ENCODE measurements around the gene IFITM1. TPM values are rescaled to one million over a fixed set of nuclear protein-coding genes. Genes with fewer than 3 reads are reported as not detected.
"Not testable (repeated sequence)": the region's sequence is repeated elsewhere in the genome, so short reads cannot be mapped to it uniquely, and the experiment has no call there.

Gene IFITM1
- total RNA-seq, 1 donor from 2014 or later = 21.2 TPM

DNA sequence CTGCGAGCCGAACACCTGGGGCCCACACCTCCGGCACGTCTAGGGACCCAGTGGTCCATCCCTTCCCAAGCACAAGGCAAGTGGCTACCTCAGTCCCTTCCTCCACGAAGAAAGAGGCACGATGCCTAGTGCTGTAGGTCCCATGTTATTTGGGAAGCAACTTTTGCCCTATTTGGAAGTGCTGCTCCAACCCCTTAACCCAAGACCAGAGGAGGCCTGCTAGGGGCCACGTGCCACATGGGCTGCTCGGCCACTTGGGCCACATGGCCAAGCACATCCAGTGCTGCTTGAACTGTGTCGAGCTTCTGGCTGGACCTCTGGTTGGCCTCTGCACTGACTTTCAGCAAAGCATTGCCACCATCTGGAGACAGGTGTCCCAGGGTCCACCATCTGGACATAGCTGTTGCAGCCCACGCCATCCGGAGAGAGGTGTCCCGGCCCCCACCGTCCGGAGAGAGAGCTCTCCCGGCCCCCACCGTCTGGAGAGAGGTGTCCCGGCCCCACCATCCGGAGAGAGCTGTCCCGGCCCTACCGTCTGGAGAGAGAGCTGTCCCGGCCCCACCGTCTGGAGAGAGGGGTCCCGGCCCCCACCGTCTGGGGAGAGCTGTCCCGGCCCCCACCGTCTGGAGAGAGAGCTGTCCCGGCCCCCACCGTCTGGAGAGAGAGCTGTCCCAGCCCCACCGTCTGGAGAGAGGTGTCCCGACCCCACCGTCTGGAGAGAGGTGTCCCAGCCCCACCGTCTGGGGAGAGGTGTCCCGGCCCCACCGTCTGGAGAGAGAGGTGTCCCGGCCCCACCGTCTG is 49.0 kb downstream of the IFITM1 start:
- TF ChIP-seq, protein P1, sequence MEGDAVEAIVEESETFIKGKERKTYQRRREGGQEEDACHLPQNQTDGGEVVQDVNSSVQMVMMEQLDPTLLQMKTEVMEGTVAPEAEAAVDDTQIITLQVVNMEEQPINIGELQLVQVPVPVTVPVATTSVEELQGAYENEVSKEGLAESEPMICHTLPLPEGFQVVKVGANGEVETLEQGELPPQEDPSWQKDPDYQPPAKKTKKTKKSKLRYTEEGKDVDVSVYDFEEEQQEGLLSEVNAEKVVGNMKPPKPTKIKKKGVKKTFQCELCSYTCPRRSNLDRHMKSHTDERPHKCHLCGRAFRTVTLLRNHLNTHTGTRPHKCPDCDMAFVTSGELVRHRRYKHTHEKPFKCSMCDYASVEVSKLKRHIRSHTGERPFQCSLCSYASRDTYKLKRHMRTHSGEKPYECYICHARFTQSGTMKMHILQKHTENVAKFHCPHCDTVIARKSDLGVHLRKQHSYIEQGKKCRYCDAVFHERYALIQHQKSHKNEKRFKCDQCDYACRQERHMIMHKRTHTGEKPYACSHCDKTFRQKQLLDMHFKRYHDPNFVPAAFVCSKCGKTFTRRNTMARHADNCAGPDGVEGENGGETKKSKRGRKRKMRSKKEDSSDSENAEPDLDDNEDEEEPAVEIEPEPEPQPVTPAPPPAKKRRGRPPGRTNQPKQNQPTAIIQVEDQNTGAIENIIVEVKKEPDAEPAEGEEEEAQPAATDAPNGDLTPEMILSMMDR (IDR thresholded peaks at IDR 0.05) = no peak
- ChIA-PET CTCF (interaction anchor here (1.3 to 1.5 kb wide), 2 partner anchors 112 to 166 kb away, joined by 3 to 5 read pairs; a partner anchor contains a TSS), POLR2A (interaction anchor here (0.6 to 1.2 kb wide), 2 partner anchors 44 to 86 kb away, joined by 3 to 6 read pairs; no protein-coding TSS in a partner anchor)
- intact Hi-C loops (cut with micrococcal nuclease) = no loop called here
- Mint-ChIP-seq H3K27ac (no peak overlapping the region), H3K9me3 (no peaks in the 10 kb centered on the region), H3K36me3 (ENCODE audit: low read depth) (no peaks in the 10 kb centered on the region), H3K27me3 (peaks cover 16% of the 10 kb centered on the region), H3K4me3 (no peak overlapping the region), H3K4me1 (peaks cover under 1% of the 10 kb centered on the region)
- ATAC-seq (ENCODE audit: low read depth) = no peak
- no peak for DNase-seq

DNA sequence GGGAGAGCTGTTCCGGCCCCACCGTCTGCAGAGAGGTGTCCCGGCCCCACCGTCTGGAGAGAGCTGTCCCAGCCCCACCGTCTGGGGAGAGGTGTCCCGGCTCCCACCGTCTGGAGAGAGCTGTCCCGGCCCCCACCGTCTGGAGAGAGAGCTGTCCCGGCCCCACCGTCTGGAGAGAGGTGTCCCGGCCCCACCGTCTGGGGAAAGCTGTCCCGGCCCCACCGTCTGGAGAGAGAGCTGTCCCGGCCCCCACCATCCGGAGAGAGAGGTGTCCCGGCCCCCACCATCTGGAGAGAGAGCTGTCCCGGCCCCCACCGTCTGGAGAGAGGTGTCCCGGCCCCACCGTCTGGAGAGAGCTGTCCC is 49.6 kb downstream of the IFITM1 start:
- H3K9me3 Mint-ChIP-seq; ATAC-seq (ENCODE audit: low read depth); DNase-seq; H3K4me1 Mint-ChIP-seq; H3K4me3 Mint-ChIP-seq; intact Hi-C loops (cut with micrococcal nuclease); H3K27ac Mint-ChIP-seq; H3K36me3 Mint-ChIP-seq (ENCODE audit: low read depth): not testable (repeated sequence)
- ChIA-PET CTCF (interaction anchor here (1.3 to 1.5 kb wide), 2 partner anchors 113 to 167 kb away, joined by 3 to 5 read pairs; a partner anchor contains a TSS), POLR2A (interaction anchor here (0.6 to 1.2 kb wide), 2 partner anchors 43 to 86 kb away, joined by 3 to 6 read pairs; no protein-coding TSS in a partner anchor)
- peaks cover 20% of the 10 kb centered on the region for H3K27me3 Mint-ChIP-seq

DNA sequence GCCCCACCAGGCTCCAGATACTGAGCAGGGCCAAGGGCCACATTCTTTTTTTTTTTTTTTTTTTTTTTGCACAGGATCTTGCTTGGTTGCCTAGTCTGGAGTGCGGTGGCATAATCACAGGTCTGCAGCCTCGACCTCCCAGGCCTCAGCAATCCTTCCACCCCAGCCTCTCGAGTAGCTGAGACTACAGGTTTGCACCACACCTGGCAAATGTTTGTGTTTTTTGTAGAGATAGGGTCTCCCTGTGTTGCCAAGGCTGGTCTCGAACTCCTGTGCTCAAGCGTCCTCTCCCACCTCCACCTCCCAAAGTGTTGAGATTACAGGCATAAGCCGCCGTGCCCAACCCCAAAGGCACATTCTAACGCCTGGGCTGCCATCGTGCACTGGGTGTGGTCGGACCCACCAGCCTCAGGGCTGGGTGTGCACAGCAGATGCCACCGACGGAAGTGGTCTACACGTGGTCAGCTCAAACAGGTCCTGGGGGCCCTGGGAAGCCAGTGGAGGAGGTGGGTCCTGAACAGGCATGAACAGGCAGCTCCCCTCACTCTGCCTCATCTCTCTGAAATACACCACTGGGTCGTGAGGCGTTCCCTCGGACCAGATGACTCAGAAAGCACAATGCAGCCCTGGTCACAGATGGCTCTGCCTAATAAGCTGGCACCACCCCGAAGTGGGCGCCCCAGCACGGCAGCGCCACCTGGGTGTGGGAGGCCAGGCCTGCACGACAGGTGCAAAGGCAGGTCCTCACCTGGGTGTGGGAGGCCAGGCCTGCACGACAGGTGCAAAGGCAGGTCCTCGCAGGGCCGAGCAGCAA is 50.3 kb downstream of the IFITM1 start:
- Mint-ChIP-seq H3K4me1 (peaks cover 9% of the 10 kb centered on the region), H3K36me3 (ENCODE audit: low read depth) (no peaks in the 10 kb centered on the region), H3K9me3 (no peaks in the 10 kb centered on the region), H3K27me3 (peaks cover 22% of the 10 kb centered on the region), H3K4me3 (no peak overlapping the region), H3K27ac (no peak overlapping the region)
- POLR2A ChIA-PET = interaction anchor here (0.6 to 1.2 kb wide), 4 partner anchors 8 to 157 kb away, joined by 3 to 6 read pairs (median 3); partner anchors contain the start of genes BET1L and RIC8A
- intact Hi-C loops (cut with micrococcal nuclease) = no loop called here
- ATAC-seq (ENCODE audit: low read depth) = peak; percentile 84
- CTCF ChIA-PET = interaction anchor here (1.3 to 1.6 kb wide), 3 partner anchors 59 to 167 kb away, joined by 3 to 5 read pairs (median 4); a partner anchor contains a TSS
- DNase-seq = peak; percentile 45
- TF ChIP-seq, protein P1 (IDR thresholded peaks at IDR 0.05) = no peak

Other genes starting within 250 kb of the IFITM1 start
- gene SCGB1C1, start 121.0 kb upstream of the IFITM1 start, total RNA-seq = not detected in 2 replicates
- 44.2 and 47.0 TPM in 2 replicates for gene BET1L, start 106.6 kb upstream of the IFITM1 start, total RNA-seq
- gene RIC8A, start 106.3 kb upstream of the IFITM1 start, total RNA-seq = 108 and 114 TPM in 2 replicates
- 21.8 and 23.0 TPM in 2 replicates for gene SIRT3, start 77.7 kb upstream of the IFITM1 start, total RNA-seq
- 147 and 149 TPM in 2 replicates for gene PSMD13, start 77.1 kb upstream of the IFITM1 start, total RNA-seq
- 0.46 and 0.64 TPM in 2 replicates for gene NLRP6, start 35.6 kb upstream of the IFITM1 start, total RNA-seq
- 62.3 and 74.1 TPM in 2 replicates for gene PGGHG, start 24.9 kb upstream of the IFITM1 start, total RNA-seq
- gene IFITM5, start 14.5 kb upstream of the IFITM1 start, total RNA-seq = not detected in 2 replicates
- 112 and 125 TPM in 2 replicates for gene IFITM2, start 6.2 kb upstream of the IFITM1 start, total RNA-seq
- 14.8 and 17.0 TPM in 2 replicates for gene IFITM3, start 6.8 kb downstream of the IFITM1 start, total RNA-seq
- not detected in 2 replicates for gene B4GALNT4, start 55.5 kb downstream of the IFITM1 start, total RNA-seq
- gene PKP3, start 80.2 kb downstream of the IFITM1 start, total RNA-seq = 0.18 TPM in 1 of 2 replicates, not detected in the other
- 19.8 and 24.2 TPM in 2 replicates for gene SIGIRR, start 101.0 kb downstream of the IFITM1 start, total RNA-seq
- 37.2 and 46.1 TPM in 2 replicates for gene ANO9, start 128.0 kb downstream of the IFITM1 start, total RNA-seq
- gene PTDSS2, start 136.2 kb downstream of the IFITM1 start, total RNA-seq = 17.8 and 22.0 TPM in 2 replicates
- 101 and 103 TPM in 2 replicates for gene RNH1, start 193.2 kb downstream of the IFITM1 start, total RNA-seq
- gene HRAS, start 221.5 kb downstream of the IFITM1 start, total RNA-seq = 37.2 and 43.9 TPM in 2 replicates
- gene LRRC56, start 223.5 kb downstream of the IFITM1 start, total RNA-seq = 7.1 and 7.9 TPM in 2 replicates
- gene LMNTD2, start 246.7 kb downstream of the IFITM1 start, total RNA-seq = 8.6 and 9.1 TPM in 2 replicates
- gene RASSF7, start 246.9 kb downstream of the IFITM1 start, total RNA-seq = 14.2 and 14.9 TPM in 2 replicates

Data from activated B cell treated with CpG ODN at 0.5 μM for 24 hours (primary cell).